Measurements from ENCODE around the gene B4GALT5.

- TF ChIP-seq POLR2A (IDR thresholded peaks at IDR 0.05) (no peak), CTCF (IDR thresholded peaks at IDR 0.05 in 8 of 11, conservative IDR thresholded peaks at IDR 0.05 in 3 of 11) (no peak)
Observed at GRCh38 chr20:49701916-49702315, 11.8 kb downstream of the B4GALT5 start.

Data from spleen (tissue), 7 donors.